CMK (cell line): ENCODE measurements around the gene DIAPH2.

Experiments used
- DNase-seq: peaks from one replicate; pipeline ENCODE4 v3.0.0-alpha.2; 2010; ENCODE audit warnings: low read depth

DIAPH2 gene

DNA sequence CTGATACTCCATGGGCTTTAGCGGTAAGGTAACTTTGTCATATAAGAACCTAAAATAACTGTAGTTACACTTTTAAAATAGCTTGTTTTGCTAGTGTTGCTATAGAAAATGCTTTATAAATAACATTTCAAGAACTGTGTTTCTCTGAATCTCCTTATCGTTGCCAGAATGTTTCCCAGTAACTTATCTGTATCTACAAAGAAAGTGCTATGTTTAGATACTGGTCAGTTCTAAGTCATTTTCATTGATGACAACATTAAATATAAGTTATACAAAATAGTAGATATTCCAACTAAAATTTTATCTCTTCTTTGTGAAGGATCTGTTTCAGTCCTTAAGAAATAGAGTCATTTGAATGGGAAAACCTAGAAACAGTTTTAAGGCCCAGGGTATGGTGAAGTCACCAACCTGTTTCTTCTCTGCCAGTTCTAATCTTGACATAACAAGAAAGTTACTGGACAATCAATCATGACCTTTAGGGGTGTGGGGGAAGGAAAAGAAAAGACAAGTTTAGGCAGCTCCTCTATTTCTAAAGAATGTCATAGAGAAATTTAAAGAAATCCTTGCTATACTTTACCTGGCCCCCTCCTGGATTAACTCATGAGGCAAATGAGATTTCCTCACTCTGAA, 625.0 kb downstream of the DIAPH2 start:
- DNase-seq: no peak

- no peak for DNase-seq
Measured at GRCh38 chrX:97310373-97310772, 625.7 kb downstream of the DIAPH2 start.

DNA sequence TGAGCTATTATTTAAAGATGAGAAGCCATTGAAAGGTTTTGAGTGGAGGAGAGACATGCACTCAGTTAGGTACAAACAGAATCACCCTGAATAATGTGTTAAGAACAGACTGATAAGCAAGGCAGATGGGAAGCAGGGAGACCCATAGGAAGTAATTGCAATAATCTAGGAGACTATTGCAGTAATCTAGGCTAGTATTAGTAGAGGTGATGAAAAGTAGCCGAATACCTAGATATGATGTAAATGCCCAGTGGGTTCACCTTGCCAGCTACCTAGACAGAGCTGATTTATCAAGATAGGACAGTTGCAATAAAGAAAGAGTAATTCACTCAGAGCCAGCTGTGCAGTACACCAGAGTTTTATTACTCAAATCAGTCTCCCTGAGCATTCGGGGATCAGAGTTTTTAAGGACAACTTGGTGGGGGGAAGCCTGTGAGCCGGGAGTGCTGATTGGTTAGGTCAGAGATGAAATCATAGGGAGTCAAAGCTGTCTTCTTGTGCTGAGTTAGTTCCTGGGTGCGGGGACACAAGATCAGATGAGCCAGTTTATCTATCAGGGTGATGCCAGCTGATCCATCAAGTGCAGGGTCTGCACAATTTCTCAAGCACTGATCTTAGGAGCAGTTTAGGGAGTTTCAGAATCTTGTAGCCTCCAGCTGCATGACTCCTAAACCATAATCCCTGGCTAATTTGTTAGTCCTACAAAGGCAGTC, 626.6 kb downstream of the DIAPH2 start:
- no peak for DNase-seq

GRCh38 chrX:97314345-97314744, 629.7 kb downstream of the DIAPH2 start:
- no peak for DNase-seq

DNA sequence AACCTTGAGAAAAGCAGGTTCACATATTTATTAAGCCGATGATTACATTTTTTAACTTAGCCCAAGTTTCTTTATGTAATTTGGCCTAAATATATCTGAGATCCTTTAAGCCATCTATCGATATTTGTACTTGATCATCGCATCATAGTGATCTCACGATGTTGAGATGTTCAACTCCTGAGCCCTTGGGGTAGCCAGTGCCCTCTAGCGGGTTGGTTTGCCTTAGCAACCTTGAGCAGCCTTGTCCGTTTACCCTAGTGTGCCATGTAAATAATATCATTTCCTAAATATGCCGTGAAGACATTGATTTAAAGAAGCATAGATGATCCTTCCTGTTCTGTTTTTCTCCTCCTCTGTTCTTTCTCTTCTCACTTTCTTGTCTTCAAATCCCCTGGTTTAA, 631.3 kb downstream of the DIAPH2 start:
- no peak for DNase-seq

GRCh38 chrX:97320305-97320704, 635.7 kb downstream of the DIAPH2 start:
- no peak for DNase-seq

DNA sequence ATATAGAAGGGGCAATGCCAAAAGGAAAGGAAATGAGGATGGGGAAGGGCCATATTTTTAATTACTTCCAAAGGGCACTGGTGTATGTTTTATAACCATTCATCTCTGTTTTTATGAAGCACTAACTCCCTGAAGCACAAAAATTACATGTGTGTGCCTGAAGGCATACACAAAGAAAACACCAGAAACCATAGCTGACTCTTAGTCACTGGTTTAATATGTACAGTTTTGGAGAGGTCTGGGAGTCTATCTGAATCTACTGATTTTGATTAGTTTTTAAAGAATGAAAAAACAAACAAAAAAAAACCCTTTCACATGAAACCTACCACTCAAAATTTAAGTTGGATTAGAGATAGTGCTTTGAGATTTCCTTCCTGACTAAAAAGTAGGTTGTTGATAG, 637.8 kb downstream of the DIAPH2 start:
- DNase-seq: no peak

GRCh38 chrX:97326456-97326855, 641.8 kb downstream of the DIAPH2 start:
- DNase-seq: no peak

DNA sequence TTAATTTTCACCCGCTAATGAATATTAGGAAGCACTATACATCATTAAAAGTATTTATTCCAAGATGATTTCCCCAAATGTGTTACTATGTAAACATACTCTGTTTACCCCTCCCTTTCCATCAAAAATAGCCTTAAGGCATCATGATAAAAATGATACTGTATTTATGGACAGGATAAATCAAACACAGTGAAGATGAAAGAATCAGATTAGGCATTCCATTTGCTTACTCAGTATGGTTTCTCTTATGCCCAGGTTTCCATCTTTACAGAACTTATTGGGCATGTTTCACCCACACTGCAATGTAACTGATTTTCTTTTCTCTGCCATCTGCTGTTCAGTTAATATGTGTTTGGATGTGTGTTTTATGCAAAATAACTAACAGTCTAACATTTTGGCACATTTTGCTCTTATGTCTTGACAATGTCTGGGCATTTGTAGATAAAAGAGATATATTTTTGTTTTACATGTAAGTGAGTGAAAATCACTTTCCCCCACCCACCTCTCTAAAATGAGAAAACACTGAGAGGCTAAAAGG, 644.3 kb downstream of the DIAPH2 start:
- DNase-seq: no peak

DNA sequence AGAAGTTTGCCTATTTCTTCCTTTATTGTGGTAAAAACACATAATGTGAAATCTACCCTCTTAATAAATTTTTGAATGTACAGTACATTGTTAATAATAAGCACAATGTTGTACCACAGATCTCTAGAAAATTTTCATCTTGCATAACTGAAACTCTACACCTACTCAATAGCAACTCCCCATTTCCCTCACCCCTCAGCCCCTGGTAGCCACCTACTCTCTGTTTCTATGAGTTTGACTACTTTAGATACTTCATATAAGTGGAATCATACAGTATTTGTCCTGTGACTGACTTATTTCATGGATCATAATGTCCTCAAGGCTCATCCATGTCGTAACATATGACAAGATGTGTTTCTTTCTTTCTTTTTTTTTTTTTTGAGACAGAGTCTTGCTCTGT, 645.5 kb downstream of the DIAPH2 start:
- DNase-seq: no peak

DNA sequence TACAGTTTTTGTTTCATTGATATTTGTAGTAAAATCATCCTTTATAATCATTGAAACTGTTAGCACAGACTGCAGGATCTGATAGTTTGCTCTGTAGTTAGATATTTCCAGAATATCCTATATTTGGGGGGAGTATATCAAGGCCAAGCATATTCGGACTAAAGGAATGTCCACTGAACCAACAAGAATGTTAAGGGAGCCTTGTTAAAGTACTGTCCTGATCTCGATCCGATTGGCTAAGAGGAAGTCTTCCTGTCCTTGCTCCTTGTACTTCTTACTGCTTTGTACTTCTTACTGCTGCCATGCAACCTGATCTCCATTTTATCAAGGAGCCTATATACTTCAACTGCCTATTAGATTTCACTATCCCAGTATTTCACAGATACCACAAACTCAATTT, 648.3 kb downstream of the DIAPH2 start:
- DNase-seq: no peak

- DNase-seq: no peak
Measured at GRCh38 chrX:97334850-97335249, 650.2 kb downstream of the DIAPH2 start.

DNA sequence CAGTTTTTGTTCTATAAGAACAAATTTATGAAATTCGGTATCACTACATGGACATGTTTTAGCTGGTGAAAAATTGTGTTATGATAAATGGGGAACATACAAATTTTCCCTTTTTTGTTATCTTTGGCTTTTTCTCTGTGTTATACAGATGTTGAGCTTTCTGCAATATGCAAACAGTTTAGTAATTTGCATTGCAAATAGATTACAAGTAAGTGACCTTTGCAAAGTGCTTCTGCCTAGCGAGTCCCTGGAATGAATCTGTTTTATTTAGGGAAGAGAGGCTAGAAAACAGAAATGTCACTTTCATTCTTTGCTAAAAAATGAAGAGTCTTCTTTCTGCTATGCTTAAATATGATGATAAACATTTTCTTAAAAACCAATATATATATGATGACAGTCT, 660.1 kb downstream of the DIAPH2 start:
- no peak for DNase-seq

GRCh38 chrX:97358941-97359340, 674.3 kb downstream of the DIAPH2 start:
- no peak for DNase-seq

- DNase-seq: no peak
Measured at GRCh38 chrX:97363843-97364242, 679.2 kb downstream of the DIAPH2 start.

GRCh38 chrX:97366237-97366636, 681.6 kb downstream of the DIAPH2 start:
- DNase-seq: no peak

DNA sequence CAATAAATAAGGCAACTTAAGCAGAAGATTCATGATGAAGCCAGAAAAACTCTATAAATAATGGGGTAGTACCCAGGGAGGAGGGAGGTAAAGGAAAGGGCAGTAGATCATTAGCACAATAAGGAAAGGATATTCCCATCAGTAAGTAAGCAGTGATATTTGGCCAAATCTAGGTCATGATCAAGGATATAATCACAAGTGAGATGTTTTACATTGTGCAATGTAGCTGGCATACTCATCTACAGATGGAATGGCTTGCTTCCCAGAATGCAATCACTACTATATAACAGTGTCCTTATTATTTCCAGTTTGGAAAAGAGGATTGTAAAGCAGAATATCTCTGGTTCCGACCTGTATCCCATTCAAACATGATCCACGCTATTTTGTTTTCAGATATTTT, 682.5 kb downstream of the DIAPH2 start:
- no peak for DNase-seq

- no peak for DNase-seq
Measured at GRCh38 chrX:97369947-97370346, 685.3 kb downstream of the DIAPH2 start.

GRCh38 chrX:97372001-97372766, 687.5 kb downstream of the DIAPH2 start:
- no peak for DNase-seq

DNA sequence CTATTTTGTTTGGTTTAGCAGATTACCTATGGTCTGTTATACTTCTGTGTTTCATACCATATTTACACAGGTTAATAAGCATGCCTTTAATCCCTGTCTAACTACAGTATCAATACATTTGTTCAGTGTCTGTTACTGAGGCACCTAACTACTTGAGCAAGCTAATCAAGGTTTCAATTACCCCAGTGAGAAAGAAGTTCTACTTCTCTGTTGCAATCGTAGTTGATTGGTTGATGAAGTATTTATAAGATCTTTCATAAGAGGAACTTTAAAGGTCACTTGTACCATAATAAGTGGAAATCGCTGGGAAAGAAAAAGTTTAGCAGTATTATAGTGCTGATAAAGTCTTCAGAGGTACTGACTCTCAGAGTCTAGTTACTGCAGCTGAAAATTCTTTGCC, 689.6 kb downstream of the DIAPH2 start:
- no peak for DNase-seq

- no peak for DNase-seq
Measured at GRCh38 chrX:97380200-97380599, 695.6 kb downstream of the DIAPH2 start.

DNA sequence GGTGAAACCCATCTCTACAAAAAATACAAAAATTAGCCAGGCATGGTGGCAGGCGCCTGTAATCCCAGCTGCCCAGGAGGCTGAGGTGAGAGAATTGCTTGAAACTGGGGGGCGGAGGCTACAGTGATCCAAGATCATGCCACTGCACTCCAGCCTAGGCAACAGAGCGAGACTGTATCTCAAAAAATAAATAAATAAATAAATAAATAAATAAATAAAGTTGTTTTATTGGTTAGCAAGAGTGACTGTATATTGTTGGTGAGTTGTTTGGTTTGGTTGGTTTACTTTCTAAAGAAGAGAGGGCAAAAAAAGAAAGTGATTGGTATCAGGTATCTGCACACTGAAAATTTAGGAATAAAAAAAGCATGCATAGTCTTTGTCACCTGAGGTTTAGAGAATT, 700.0 kb downstream of the DIAPH2 start:
- DNase-seq: no peak

- DNase-seq: no peak
Measured at GRCh38 chrX:97387004-97387403, 702.4 kb downstream of the DIAPH2 start.
